Measurements from ENCODE around the gene KCNJ10. TPM values are rescaled to one million over a fixed set of nuclear protein-coding genes. Genes with fewer than 3 reads are reported as not detected.

The KCNJ10 gene
- total RNA-seq, 1 donor from 2014 or later, result not detected

DNA sequence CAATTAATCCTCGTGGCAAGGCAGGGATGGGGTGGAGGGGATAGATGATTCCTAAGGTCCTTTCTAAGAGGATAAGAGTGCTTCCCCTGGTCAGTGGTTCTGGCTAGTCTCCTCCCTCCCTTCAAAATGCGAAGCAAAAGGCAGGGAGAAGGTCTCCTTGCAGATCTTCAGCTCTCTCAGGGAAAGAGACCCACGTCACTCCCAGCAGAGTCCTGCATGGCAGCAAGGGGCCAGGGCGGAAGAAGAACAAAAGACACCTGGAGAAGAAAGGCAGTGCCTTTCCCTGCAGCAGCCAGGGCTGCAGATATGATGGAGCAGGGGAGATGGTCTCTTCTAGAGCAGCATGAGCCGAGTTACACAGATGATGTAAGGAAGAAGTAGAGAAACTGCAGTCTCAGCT lies 86.3 kb downstream of the KCNJ10 start:
- TF ChIP-seq, protein P1, sequence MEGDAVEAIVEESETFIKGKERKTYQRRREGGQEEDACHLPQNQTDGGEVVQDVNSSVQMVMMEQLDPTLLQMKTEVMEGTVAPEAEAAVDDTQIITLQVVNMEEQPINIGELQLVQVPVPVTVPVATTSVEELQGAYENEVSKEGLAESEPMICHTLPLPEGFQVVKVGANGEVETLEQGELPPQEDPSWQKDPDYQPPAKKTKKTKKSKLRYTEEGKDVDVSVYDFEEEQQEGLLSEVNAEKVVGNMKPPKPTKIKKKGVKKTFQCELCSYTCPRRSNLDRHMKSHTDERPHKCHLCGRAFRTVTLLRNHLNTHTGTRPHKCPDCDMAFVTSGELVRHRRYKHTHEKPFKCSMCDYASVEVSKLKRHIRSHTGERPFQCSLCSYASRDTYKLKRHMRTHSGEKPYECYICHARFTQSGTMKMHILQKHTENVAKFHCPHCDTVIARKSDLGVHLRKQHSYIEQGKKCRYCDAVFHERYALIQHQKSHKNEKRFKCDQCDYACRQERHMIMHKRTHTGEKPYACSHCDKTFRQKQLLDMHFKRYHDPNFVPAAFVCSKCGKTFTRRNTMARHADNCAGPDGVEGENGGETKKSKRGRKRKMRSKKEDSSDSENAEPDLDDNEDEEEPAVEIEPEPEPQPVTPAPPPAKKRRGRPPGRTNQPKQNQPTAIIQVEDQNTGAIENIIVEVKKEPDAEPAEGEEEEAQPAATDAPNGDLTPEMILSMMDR (IDR thresholded peaks at IDR 0.05), result no peak
- intact Hi-C loops (cut with DNase I), result no loop called here

DNA sequence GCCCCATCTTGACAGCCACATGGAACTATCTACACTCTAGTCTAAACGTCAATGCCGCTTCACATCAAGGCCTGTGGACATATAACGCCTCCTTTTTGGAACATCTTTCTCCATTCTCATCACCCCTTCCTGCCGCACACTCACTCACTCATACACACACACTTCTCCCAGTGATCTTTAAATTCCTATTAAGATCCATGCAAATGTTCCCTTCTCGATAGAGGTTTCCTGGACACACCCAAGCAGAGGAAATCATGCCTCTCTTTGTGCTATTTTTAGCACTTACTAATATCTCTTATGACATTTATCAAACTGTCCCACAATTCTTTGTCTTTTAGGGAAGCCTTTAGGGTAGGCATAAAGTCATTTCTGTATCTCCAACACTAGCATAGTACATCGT lies 87.7 kb downstream of the KCNJ10 start:
- no peak overlapping the region for H3K27ac ChIP-seq
- no peak for DNase-seq (ENCODE audit: low spot score in 2 of 2)
- no peaks in the 10 kb centered on the region for H3K4me1 ChIP-seq
- H3K9me3 ChIP-seq, result no peaks in the 10 kb centered on the region
- no peaks in the 10 kb centered on the region for H3K36me3 ChIP-seq
- no peak overlapping the region for H3K4me3 ChIP-seq
- intact Hi-C loops (cut with DNase I), result no loop called here
- TF ChIP-seq, protein P1 (IDR thresholded peaks at IDR 0.05), result no peak
- no peaks in the 10 kb centered on the region for H3K27me3 ChIP-seq

More for the DNA sequence above, 86.3 kb downstream of the KCNJ10 start:
- Histone ChIP-seq H3K36me3 (no peaks in the 10 kb centered on the region), H3K27me3 (no peaks in the 10 kb centered on the region), H3K4me1 (no peaks in the 10 kb centered on the region), H3K9me3 (no peaks in the 10 kb centered on the region), H3K4me3 (no peak overlapping the region), H3K27ac (no peak overlapping the region)
- DNase-seq (ENCODE audit: low spot score in 2 of 2), result no peak

DNA sequence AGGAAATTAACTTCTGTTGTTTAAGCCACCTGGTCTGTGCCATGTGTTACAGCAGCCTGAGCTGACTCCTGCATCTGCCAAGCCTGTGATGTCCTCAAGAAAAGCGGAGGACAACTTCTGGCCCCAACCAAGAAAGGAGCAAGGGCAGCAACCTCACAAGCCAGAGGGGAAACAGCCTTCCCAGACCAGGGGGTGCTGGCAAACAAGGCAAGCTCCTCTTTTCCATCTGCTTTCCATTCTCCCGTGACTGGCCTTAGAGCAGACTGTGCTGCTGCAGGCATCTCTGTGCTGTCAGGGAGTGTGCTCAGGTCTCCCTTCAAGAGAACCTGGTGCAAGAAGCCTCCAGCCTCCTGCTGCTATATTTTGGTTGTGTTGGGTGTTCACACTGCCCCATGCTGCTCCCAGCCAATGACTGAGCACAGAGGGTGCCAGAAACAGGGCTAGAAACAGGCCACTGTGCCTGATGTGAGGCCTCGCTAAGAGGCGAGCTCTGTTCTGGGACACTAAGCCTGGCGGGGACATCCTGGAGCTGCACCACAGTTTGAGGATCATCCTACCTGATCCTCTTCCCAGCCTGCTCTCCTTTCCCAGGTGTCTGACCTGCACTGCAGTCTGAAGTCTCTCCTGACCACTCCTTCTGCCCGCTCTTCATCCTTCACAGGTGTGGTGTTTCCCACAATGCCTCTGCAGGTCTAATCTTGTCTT lies 88.5 kb downstream of the KCNJ10 start:
- H3K27ac ChIP-seq, result no peak overlapping the region
- H3K9me3 ChIP-seq, result no peaks in the 10 kb centered on the region
- DNase-seq (ENCODE audit: low spot score in 2 of 2), result no peak
- TF ChIP-seq, protein P1 (IDR thresholded peaks at IDR 0.05), result no peak
- no peaks in the 10 kb centered on the region for H3K4me1 ChIP-seq
- H3K27me3 ChIP-seq, result no peaks in the 10 kb centered on the region
- intact Hi-C loops (cut with DNase I), result no loop called here
- no peaks in the 10 kb centered on the region for H3K36me3 ChIP-seq
- no peak overlapping the region for H3K4me3 ChIP-seq

DNA sequence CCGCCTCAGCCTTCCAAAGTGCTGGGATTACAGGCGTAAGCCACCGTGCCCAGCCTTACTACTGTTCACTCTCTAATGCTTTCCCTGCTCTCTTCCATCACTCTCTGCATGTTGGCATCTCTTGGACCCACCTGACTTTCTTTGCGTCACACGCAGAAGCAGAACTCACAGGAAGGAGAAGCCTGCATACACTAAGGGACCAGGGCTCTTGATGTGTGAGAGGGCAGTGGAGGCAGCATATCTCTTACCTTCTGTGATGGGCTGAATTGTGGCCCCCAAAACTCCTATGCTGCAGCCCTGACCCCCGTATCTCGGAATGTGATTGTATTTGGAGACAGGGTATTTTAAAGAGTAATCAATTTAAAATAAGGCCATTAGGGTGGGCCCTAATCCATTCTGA lies 89.2 kb downstream of the KCNJ10 start:
- Histone ChIP-seq H3K4me1 (no peaks in the 10 kb centered on the region), H3K27me3 (no peaks in the 10 kb centered on the region), H3K9me3 (no peaks in the 10 kb centered on the region), H3K36me3 (no peaks in the 10 kb centered on the region), H3K4me3 (no peak overlapping the region), H3K27ac (no peak overlapping the region)
- intact Hi-C loops (cut with DNase I), result no loop called here
- no peak for DNase-seq (ENCODE audit: low spot score in 2 of 2)
- TF ChIP-seq, protein P1 (IDR thresholded peaks at IDR 0.05), result no peak

DNA sequence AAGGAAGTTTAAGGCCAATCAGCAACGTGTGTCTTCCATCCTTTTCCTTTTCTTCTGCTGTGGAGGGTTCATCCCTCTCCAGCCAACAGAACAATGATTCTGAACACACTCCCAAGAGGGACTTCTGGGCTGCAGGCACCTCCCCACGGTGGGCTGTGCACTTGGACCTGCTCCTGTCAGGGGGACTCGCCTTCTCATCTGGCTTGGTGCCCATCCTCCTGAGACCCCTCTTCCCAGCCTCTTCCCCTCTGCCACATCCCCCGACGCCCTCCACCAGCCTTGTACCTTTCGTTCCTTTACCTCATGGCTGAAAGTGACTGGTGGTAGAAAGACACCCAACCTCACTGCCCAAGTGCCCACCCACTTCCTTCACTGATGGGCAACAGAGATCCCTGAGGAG lies 89.9 kb downstream of the KCNJ10 start:
- Histone ChIP-seq H3K4me1 (no peaks in the 10 kb centered on the region), H3K4me3 (no peak overlapping the region), H3K27ac (no peak overlapping the region), H3K9me3 (no peaks in the 10 kb centered on the region), H3K27me3 (no peaks in the 10 kb centered on the region), H3K36me3 (no peaks in the 10 kb centered on the region)
- intact Hi-C loops (cut with DNase I), result no loop called here
- DNase-seq (ENCODE audit: low spot score in 2 of 2), result no peak
- TF ChIP-seq, protein P1 (IDR thresholded peaks at IDR 0.05), result no peak

DNA sequence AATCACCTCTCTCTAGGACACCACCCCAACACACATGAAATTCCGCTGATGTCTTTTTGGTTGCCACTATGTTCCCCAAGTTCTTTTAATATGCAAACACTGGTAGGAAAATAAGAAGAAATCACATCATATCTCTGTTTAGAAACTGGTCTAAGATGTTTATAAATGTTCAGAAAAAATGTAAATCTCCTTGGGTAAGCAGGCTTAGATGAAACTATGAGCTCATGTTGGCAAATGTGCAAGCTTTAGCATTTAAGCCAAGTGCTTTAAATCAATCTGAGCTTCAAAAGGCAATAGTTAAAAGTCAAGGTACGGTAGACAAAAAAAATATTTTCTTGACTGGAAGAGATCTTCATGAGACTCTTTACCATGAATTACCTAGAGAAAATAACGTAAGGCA lies 90.7 kb downstream of the KCNJ10 start:
- DNase-seq (ENCODE audit: low spot score in 2 of 2), result no peak
- H3K4me3 ChIP-seq, result no peak overlapping the region
- intact Hi-C loops (cut with DNase I), result no loop called here
- no peak overlapping the region for H3K27ac ChIP-seq
- no peaks in the 10 kb centered on the region for H3K27me3 ChIP-seq
- no peaks in the 10 kb centered on the region for H3K4me1 ChIP-seq
- H3K36me3 ChIP-seq, result no peaks in the 10 kb centered on the region
- TF ChIP-seq, protein P1 (IDR thresholded peaks at IDR 0.05), result no peak
- H3K9me3 ChIP-seq, result no peaks in the 10 kb centered on the region

Measured in ascending aorta (tissue), 2 donors.